WTC11 (cell line): Measurements from ENCODE around the gene RFTN1. TPM values are rescaled to one million over a fixed set of nuclear protein-coding genes. Genes with fewer than 3 reads are reported as not detected.

ENCODE experiments used
- ATAC-seq: fragments of 200-7000 bp; cut with Tn5 transposase; 2 replicates; pipeline ENCODE4 v1.10.0; 2021; ENCODE audit warnings: mild to moderate bottlenecking, moderate library complexity
- CTCF ChIA-PET: fragments of 300-600 bp; sonication (Branson Sonifier 250); formaldehyde crosslinking; loops from one replicate; lab custom pipeline; 2021; ENCODE audit warnings: antibody characterized with exemption; lab: Charles Lee
- POLR2A ChIA-PET: fragments of 350-600 bp; sonication (Branson Sonifier 250); formaldehyde crosslinking; loops from one replicate; lab custom pipeline; 2021; ENCODE audit warnings: antibody characterized with exemption; lab: Charles Lee
- DNase-seq: peaks from one replicate; pipeline ENCODE4 v3.0.0; 2021; ENCODE audit warnings: low spot score
- H3K27ac Mint-ChIP-seq: 2 replicates; pipeline ENCODE4 v1.8.0; 2021; ENCODE audit warnings: mixed read lengths
- H3K27me3 Mint-ChIP-seq: 2 replicates; pipeline ENCODE4 v1.8.0; 2021; ENCODE audit warnings: low read depth, mild to moderate bottlenecking, moderate library complexity, mixed read lengths
- H3K36me3 Mint-ChIP-seq: 2 replicates; pipeline ENCODE4 v1.8.0; 2021; ENCODE audit warnings: mixed read lengths
- H3K4me1 Mint-ChIP-seq: 2 replicates; pipeline ENCODE4 v1.8.0; 2022; ENCODE audit warnings: mixed read lengths
- H3K4me3 Mint-ChIP-seq: 2 replicates; pipeline ENCODE4 v1.8.0; 2021; ENCODE audit warnings: mild to moderate bottlenecking, moderate library complexity, mixed read lengths
- H3K9me3 Mint-ChIP-seq: 2 replicates; pipeline ENCODE4 v1.8.0; 2021; ENCODE audit warnings: mixed read lengths
- EMX1 ChIP-seq: fragments of 250-450 bp; sonication (Bioruptor Pico); IDR thresholded peaks from 2 replicates; pipeline ENCODE4 v1.8.0; 2021; ENCODE audit warnings: mild to moderate bottlenecking
- NFATC4 ChIP-seq: fragments of 250-450 bp; sonication (Bioruptor Pico); IDR thresholded peaks from 2 replicates; pipeline ENCODE4 v1.9.0; 2021; ENCODE audit warnings: mild to moderate bottlenecking
- NR2C2 ChIP-seq: sonication (generic); formaldehyde crosslinking; IDR thresholded peaks from 2 replicates; pipeline ENCODE4 v1.8.0; 2022; ENCODE audit warnings: mild to moderate bottlenecking, missing genetic modification reagents
- NR3C1 ChIP-seq: sonication (generic); formaldehyde crosslinking; conservative IDR thresholded peaks from 2 replicates; pipeline ENCODE4 v1.8.1; 2023; ENCODE audit warnings: low read depth, mild to moderate bottlenecking, missing genetic modification reagents
- RELA ChIP-seq: sonication (generic); formaldehyde crosslinking; IDR thresholded peaks from 2 replicates; pipeline ENCODE4 v1.8.1; 2022; ENCODE audit warnings: missing genetic modification reagents, mild to moderate bottlenecking, borderline replicate concordance
- SMAD4 ChIP-seq: sonication (generic); formaldehyde crosslinking; IDR thresholded peaks from 2 replicates; pipeline ENCODE4 v1.8.0; 2022; ENCODE audit warnings: mild to moderate bottlenecking, missing genetic modification reagents
- ZNF232 ChIP-seq: sonication (generic); formaldehyde crosslinking; IDR thresholded peaks from 2 replicates; pipeline ENCODE4 v1.8.0; 2022; ENCODE audit warnings: mild to moderate bottlenecking, missing genetic modification reagents
- total RNA-seq: library from RNA; stranded (reverse); gene quantifications from 3 replicates; pipeline ENCODE4 v1.2.3, GENCODE V29; 2021
- TF ChIP-seq, protein P1 (sequence below): sonication (generic); formaldehyde crosslinking; IDR thresholded peaks from 2 replicates; pipeline ENCODE4 v1.8.1; 2023; ENCODE audit warnings: mild to moderate bottlenecking, missing genetic modification reagents, moderate library complexity
- TF ChIP-seq, protein P2 (sequence below): sonication (generic); formaldehyde crosslinking; IDR thresholded peaks from 2 replicates; pipeline ENCODE4 v1.8.1; 2022; ENCODE audit warnings: mild to moderate bottlenecking, missing genetic modification reagents, moderate library complexity, borderline replicate concordance
- TF ChIP-seq, protein P3 (sequence below): fragments of 250-450 bp; sonication (Bioruptor Pico); IDR thresholded peaks from 2 replicates; pipeline ENCODE4 v1.9.0; 2021; ENCODE audit warnings: moderate library complexity, mild to moderate bottlenecking, inconsistent platforms, borderline replicate concordance
- TF ChIP-seq, protein P4 (sequence below): fragments of 250-450 bp; sonication (Bioruptor Pico); IDR thresholded peaks from 2 replicates; pipeline ENCODE4 v2.1.2; 2022; ENCODE audit warnings: mild to moderate bottlenecking, moderate library complexity
- TF ChIP-seq, protein P5 (sequence below): sonication (generic); formaldehyde crosslinking; IDR thresholded peaks from 2 replicates; pipeline ENCODE4 v1.8.1; 2023; ENCODE audit warnings: mild to moderate bottlenecking, moderate library complexity, missing genetic modification reagents
- TF ChIP-seq, protein P6 (sequence below): sonication (generic); formaldehyde crosslinking; IDR thresholded peaks from 2 replicates; pipeline ENCODE4 v1.8.0; 2023; ENCODE audit warnings: missing genetic modification reagents
- TF ChIP-seq, protein P7 (sequence below): fragments of 250-450 bp; sonication (Bioruptor Pico); IDR thresholded peaks from 2 replicates; pipeline ENCODE4 v1.9.0; 2021; ENCODE audit warnings: mild to moderate bottlenecking
- TF ChIP-seq, protein P8 (sequence below): fragments of 250-450 bp; sonication (Bioruptor Pico); IDR thresholded peaks from 2 replicates; pipeline ENCODE4 v1.9.0; 2021; ENCODE audit warnings: mild to moderate bottlenecking
- TF ChIP-seq, protein P9 (sequence below): sonication (generic); formaldehyde crosslinking; conservative IDR thresholded peaks from 2 replicates; pipeline ENCODE4 v1.8.1; 2022; ENCODE audit warnings: mild to moderate bottlenecking, missing genetic modification reagents

RFTN1 gene
- total RNA-seq, 1 experiment from 2014 or later = 3.8 TPM

DNA sequence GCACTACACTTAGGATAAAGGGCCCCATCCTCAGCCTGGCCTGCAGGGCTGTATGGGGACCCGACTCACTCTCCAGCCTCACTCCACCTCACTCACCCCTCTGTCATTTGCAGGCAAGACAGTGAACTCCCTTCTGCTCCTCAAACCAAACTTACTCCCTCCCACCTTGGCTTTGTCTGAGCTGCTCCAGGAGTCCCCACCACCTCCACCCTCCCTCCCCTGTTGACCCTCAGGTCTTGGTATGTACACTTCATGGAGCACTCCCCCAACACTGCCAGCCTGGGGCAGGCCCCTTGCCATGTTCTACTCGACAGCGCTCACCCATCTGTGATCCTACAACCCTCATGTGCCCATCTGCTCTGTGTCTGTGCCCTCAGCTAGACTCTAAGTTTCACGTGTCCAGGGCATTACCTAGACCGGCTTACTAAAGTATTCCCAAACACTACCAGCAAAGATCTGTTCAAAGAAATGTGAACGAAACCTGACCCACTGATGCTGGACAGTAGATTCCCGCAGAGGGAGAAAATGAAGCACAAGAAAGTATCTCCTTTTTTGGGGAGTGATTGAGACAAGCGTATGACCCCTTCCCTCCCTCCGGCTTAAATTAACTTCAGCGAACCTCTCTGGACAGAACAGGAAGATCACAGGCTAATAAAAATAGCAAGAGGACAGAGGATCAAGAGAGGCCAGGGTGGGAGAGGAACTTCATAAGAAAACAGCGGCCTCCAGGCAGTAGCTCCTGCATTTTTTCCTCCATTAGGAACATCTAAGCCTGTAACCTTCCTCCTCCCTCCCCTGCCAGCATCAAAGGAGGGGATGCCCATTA lies 113.2 kb downstream of the RFTN1 start:
- no peak overlapping the region for H3K27ac Mint-ChIP-seq

More for the DNA sequence above, 113.2 kb downstream of the RFTN1 start:
- Mint-ChIP-seq H3K4me1 (peaks cover 12% of the 10 kb centered on the region), H3K4me3 (no peak overlapping the region), H3K27me3 (no peaks in the 10 kb centered on the region; the same call in 1 of the 2 replicates)
- TF ChIP-seq, protein P1, sequence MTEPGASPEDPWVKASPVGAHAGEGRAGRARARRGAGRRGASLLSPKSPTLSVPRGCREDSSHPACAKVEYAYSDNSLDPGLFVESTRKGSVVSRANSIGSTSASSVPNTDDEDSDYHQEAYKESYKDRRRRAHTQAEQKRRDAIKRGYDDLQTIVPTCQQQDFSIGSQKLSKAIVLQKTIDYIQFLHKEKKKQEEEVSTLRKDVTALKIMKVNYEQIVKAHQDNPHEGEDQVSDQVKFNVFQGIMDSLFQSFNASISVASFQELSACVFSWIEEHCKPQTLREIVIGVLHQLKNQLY (CRISPR knock-in tag) = no peak
- TF ChIP-seq NR3C1 (CRISPR knock-in tag) (no peak), SMAD4 (CRISPR knock-in tag) (no peak), RELA (no peak), NR2C2 (CRISPR knock-in tag) (no peak), ZNF232 (CRISPR knock-in tag) (no peak), EMX1 (CRISPR knock-in tag) (no peak), NFATC4 (CRISPR knock-in tag) (no peak)
- TF ChIP-seq, protein P2, sequence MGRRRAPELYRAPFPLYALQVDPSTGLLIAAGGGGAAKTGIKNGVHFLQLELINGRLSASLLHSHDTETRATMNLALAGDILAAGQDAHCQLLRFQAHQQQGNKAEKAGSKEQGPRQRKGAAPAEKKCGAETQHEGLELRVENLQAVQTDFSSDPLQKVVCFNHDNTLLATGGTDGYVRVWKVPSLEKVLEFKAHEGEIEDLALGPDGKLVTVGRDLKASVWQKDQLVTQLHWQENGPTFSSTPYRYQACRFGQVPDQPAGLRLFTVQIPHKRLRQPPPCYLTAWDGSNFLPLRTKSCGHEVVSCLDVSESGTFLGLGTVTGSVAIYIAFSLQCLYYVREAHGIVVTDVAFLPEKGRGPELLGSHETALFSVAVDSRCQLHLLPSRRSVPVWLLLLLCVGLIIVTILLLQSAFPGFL (CRISPR knock-in tag) = no peak
- TF ChIP-seq, protein P3, sequence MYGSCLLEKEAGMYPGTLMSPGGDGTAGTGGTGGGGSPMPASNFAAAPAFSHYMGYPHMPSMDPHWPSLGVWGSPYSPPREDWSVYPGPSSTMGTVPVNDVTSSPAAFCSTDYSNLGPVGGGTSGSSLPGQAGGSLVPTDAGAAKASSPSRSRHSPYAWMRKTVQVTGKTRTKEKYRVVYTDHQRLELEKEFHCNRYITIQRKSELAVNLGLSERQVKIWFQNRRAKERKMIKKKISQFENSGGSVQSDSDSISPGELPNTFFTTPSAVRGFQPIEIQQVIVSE (CRISPR knock-in tag) = no peak
- TF ChIP-seq, protein P4, sequence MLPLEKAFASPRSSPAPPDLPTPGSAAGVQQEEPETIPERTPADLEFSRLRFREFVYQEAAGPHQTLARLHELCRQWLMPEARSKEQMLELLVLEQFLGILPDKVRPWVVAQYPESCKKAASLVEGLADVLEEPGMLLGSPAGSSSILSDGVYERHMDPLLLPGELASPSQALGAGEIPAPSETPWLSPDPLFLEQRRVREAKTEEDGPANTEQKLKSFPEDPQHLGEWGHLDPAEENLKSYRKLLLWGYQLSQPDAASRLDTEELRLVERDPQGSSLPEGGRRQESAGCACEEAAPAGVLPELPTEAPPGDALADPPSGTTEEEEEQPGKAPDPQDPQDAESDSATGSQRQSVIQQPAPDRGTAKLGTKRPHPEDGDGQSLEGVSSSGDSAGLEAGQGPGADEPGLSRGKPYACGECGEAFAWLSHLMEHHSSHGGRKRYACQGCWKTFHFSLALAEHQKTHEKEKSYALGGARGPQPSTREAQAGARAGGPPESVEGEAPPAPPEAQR (CRISPR knock-in tag) = no peak
- TF ChIP-seq, protein P5, sequence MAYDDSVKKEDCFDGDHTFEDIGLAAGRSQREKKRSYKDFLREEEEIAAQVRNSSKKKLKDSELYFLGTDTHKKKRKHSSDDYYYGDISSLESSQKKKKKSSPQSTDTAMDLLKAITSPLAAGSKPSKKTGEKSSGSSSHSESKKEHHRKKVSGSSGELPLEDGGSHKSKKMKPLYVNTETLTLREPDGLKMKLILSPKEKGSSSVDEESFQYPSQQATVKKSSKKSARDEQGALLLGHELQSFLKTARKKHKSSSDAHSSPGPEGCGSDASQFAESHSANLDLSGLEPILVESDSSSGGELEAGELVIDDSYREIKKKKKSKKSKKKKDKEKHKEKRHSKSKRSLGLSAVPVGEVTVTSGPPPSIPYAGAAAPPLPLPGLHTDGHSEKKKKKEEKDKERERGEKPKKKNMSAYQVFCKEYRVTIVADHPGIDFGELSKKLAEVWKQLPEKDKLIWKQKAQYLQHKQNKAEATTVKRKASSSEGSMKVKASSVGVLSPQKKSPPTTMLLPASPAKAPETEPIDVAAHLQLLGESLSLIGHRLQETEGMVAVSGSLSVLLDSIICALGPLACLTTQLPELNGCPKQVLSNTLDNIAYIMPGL = no peak
- TF ChIP-seq, protein P6, sequence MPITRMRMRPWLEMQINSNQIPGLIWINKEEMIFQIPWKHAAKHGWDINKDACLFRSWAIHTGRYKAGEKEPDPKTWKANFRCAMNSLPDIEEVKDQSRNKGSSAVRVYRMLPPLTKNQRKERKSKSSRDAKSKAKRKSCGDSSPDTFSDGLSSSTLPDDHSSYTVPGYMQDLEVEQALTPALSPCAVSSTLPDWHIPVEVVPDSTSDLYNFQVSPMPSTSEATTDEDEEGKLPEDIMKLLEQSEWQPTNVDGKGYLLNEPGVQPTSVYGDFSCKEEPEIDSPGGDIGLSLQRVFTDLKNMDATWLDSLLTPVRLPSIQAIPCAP = no peak
- TF ChIP-seq, protein P7, sequence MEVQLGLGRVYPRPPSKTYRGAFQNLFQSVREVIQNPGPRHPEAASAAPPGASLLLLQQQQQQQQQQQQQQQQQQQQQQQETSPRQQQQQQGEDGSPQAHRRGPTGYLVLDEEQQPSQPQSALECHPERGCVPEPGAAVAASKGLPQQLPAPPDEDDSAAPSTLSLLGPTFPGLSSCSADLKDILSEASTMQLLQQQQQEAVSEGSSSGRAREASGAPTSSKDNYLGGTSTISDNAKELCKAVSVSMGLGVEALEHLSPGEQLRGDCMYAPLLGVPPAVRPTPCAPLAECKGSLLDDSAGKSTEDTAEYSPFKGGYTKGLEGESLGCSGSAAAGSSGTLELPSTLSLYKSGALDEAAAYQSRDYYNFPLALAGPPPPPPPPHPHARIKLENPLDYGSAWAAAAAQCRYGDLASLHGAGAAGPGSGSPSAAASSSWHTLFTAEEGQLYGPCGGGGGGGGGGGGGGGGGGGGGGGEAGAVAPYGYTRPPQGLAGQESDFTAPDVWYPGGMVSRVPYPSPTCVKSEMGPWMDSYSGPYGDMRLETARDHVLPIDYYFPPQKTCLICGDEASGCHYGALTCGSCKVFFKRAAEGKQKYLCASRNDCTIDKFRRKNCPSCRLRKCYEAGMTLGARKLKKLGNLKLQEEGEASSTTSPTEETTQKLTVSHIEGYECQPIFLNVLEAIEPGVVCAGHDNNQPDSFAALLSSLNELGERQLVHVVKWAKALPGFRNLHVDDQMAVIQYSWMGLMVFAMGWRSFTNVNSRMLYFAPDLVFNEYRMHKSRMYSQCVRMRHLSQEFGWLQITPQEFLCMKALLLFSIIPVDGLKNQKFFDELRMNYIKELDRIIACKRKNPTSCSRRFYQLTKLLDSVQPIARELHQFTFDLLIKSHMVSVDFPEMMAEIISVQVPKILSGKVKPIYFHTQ (CRISPR knock-in tag) = no peak
- TF ChIP-seq, protein P8, sequence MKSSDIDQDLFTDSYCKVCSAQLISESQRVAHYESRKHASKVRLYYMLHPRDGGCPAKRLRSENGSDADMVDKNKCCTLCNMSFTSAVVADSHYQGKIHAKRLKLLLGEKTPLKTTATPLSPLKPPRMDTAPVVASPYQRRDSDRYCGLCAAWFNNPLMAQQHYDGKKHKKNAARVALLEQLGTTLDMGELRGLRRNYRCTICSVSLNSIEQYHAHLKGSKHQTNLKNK (CRISPR knock-in tag) = no peak
- TF ChIP-seq, protein P9, sequence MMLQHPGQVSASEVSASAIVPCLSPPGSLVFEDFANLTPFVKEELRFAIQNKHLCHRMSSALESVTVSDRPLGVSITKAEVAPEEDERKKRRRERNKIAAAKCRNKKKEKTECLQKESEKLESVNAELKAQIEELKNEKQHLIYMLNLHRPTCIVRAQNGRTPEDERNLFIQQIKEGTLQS (CRISPR knock-in tag) = no peak
- TF ChIP-seq, all 79 proteins: peak for 0
- Mint-ChIP-seq H3K9me3 (peaks cover 12% of the 10 kb centered on the region), H3K36me3 (no peaks in the 10 kb centered on the region)
- no peak for DNase-seq
- POLR2A ChIA-PET = no interaction called here
- CTCF ChIA-PET = interaction anchor here (1.0 to 1.1 kb wide), 2 partner anchors 13 to 117 kb away, joined by 3 read pairs; no protein-coding TSS in a partner anchor
- no peak for ATAC-seq
